Upper lobe of right lung (tissue), 1 donor: ENCODE data around the gene EFEMP1. TPM values are rescaled to one million over a fixed set of nuclear protein-coding genes. Genes with fewer than 3 reads are reported as not detected.

ENCODE experiments used
- ATAC-seq: fragments of 200-7000 bp; cut with Tn5 transposase; one replicate; pipeline ENCODE4 v1.9.1; 2020; ENCODE audit warnings: mild to moderate bottlenecking, moderate library complexity
- DNase-seq: peaks from one replicate; pipeline ENCODE4 v3.0.0-alpha.2; 2020
- H3K27ac ChIP-seq: fragments of 200-600 bp; one replicate; pipeline ENCODE4 v1.8.0; 2022
- H3K27me3 ChIP-seq: fragments of 200-600 bp; one replicate; pipeline ENCODE4 v1.8.0; 2022; ENCODE audit warnings: mild to moderate bottlenecking
- H3K36me3 ChIP-seq: fragments of 200-600 bp; one replicate; pipeline ENCODE4 v1.8.0; 2022
- H3K4me1 ChIP-seq: fragments of 200-600 bp; one replicate; pipeline ENCODE4 v1.8.0; 2022
- H3K4me3 ChIP-seq: fragments of 200-600 bp; one replicate; pipeline ENCODE4 v1.8.0; 2022; ENCODE audit warnings: mild to moderate bottlenecking
- H3K9me3 ChIP-seq: fragments of 200-600 bp; one replicate; pipeline ENCODE4 v1.8.0; 2022
- intact Hi-C: fragments of 100-400 bp; cut with DNase I; formaldehyde crosslinking; loops from one replicate; pipeline ENCODE4 v1.11.0; 2022
- total RNA-seq: library from RNA; stranded (reverse); fragmentation: NEBNext Ultra II Directional; extraction: Animal tissue kit (Norgen Biotek cat#: 25700); gene quantifications from one replicate; pipeline ENCODE4 v1.2.1, GENCODE V29; 2021
- TF ChIP-seq, protein P1 (sequence below): fragments of 200-600 bp; IDR thresholded peaks from one replicate; pipeline ENCODE4 v1.8.0; 2022; ENCODE audit warnings: antibody characterized with exemption
- donor health status: DM: no; HTN: yes; CAD: no; lungs with severe emphysema.

EFEMP1 gene
- total RNA-seq, 1 donor from 2014 or later = 301 TPM

DNA sequence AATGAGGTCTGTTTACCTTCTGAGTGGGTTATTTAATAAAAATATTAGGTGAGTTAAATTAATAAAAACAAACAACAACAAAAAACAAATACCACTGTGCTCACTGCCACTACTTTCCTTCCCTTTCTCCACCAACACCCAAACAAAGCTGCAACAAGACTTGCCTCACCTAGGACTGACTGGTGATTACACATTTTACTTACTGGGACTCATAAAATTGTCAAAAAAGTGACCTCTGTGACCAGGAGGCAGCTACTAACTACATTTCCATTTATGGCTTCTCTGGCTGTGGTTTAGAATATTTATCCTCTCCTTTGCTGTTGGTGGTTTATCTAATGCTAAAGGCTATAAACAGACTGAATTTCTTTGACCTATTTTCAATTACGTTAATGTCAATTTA is 39.8 kb downstream of the EFEMP1 start:
- no peak overlapping the region for H3K27ac ChIP-seq
- no peak overlapping the region for H3K4me3 ChIP-seq
- H3K36me3 ChIP-seq = peaks cover 12% of the 10 kb centered on the region
- ATAC-seq = no peak
- intact Hi-C loops = no loop called here
- no peak for DNase-seq
- H3K27me3 ChIP-seq = no peaks in the 10 kb centered on the region
- peaks cover 18% of the 10 kb centered on the region for H3K4me1 ChIP-seq
- TF ChIP-seq, protein P1, sequence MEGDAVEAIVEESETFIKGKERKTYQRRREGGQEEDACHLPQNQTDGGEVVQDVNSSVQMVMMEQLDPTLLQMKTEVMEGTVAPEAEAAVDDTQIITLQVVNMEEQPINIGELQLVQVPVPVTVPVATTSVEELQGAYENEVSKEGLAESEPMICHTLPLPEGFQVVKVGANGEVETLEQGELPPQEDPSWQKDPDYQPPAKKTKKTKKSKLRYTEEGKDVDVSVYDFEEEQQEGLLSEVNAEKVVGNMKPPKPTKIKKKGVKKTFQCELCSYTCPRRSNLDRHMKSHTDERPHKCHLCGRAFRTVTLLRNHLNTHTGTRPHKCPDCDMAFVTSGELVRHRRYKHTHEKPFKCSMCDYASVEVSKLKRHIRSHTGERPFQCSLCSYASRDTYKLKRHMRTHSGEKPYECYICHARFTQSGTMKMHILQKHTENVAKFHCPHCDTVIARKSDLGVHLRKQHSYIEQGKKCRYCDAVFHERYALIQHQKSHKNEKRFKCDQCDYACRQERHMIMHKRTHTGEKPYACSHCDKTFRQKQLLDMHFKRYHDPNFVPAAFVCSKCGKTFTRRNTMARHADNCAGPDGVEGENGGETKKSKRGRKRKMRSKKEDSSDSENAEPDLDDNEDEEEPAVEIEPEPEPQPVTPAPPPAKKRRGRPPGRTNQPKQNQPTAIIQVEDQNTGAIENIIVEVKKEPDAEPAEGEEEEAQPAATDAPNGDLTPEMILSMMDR = no peak
- no peaks in the 10 kb centered on the region for H3K9me3 ChIP-seq

DNA sequence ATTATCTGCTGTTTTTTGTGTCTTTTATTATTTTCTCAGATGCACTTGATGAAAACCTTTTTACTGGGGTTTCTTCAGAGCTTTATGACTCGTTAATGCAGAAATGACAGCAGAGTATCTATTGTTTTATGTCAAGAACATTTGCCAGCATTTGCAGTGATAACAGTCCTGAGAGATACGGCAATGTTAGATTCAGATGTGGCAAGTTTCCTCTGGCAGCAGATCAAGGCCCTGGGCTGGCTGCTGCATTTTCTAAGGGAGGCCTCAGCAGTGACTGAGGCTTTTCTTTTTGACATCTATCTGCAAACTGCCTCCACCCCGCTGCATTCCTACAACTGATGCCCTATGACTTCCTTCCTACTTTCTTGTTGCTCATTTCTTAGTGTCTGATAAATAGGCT is 40.2 kb downstream of the EFEMP1 start:
- intact Hi-C loops = no loop called here

DNA sequence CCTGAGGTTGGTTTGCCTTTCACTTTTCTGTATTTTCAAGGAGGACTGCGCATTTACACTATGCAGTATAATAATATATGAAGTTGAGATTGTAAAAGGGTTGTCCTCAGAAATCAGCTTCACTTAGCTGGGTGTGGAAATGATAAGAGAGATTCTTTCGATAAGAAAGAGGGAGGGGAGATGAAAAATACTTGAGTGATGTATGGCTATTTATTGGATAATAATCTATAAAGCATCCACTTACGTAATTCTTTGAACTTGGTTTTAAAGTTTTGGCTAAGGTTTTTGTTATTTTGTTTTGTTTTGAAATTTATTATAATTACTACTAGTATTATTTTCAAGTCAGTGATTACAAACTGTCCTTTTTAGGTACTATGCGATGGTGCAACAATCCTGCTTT is 40.6 kb downstream of the EFEMP1 start:
- no peaks in the 10 kb centered on the region for H3K9me3 ChIP-seq

More for the DNA sequence above, 40.2 kb downstream of the EFEMP1 start:
- Histone ChIP-seq H3K36me3 (peaks cover 12% of the 10 kb centered on the region), H3K27me3 (no peaks in the 10 kb centered on the region), H3K4me1 (peaks cover 18% of the 10 kb centered on the region), H3K9me3 (no peaks in the 10 kb centered on the region), H3K4me3 (no peak overlapping the region), H3K27ac (no peak overlapping the region)
- TF ChIP-seq, protein P1 = no peak
- ATAC-seq = no peak
- DNase-seq = no peak

DNA sequence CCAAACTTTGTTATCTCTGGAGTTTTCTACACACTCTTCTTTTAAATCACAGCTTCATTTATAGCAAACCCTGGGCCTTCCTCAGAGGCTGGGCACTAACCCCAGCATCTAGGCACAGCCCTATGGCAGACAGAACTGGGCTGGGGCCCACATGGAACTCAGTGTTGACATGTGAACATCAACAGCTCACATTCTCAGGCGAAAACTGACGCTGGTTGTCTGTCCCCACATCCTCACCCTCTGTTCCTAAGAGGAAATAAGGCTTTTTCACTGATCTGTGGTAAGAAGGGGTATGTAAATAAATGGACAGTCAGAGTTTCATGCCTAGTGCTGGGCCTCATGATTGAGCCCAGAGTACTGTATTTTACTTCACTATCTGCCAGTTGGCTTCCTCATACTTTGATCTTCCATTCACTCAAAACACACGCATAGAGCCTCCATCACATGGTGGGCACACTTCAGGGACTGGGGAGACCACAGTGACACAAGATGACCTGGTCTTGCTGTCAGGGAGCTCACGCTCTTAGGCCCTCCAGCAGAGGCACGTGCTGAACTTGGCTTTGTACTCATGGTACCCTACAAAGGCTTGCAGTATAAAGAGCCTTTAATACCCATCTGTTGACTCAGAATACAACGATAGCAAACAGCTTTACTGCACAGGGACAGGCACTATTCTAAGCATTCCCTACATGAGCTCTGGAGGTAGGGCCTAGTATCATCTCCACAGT is 43.0 kb downstream of the EFEMP1 start:
- DNase-seq = no peak
- peak; percentile 32 for ATAC-seq
- H3K4me3 ChIP-seq = no peak overlapping the region
- no peaks in the 10 kb centered on the region for H3K9me3 ChIP-seq
- TF ChIP-seq, protein P1 = no peak
- H3K27ac ChIP-seq = peak overlapping the region; percentile 26
- peaks cover 4% of the 10 kb centered on the region for H3K4me1 ChIP-seq
- intact Hi-C loops = no loop called here
- no peaks in the 10 kb centered on the region for H3K27me3 ChIP-seq
- H3K36me3 ChIP-seq = peaks cover 21% of the 10 kb centered on the region

More for the DNA sequence above, 40.6 kb downstream of the EFEMP1 start:
- Histone ChIP-seq H3K36me3 (peaks cover 15% of the 10 kb centered on the region), H3K27me3 (no peaks in the 10 kb centered on the region), H3K4me1 (peaks cover 18% of the 10 kb centered on the region), H3K27ac (no peak overlapping the region), H3K4me3 (no peak overlapping the region)
- ATAC-seq (no peak), DNase-seq (no peak)
- intact Hi-C loops = no loop called here
- TF ChIP-seq, protein P1 = no peak

DNA sequence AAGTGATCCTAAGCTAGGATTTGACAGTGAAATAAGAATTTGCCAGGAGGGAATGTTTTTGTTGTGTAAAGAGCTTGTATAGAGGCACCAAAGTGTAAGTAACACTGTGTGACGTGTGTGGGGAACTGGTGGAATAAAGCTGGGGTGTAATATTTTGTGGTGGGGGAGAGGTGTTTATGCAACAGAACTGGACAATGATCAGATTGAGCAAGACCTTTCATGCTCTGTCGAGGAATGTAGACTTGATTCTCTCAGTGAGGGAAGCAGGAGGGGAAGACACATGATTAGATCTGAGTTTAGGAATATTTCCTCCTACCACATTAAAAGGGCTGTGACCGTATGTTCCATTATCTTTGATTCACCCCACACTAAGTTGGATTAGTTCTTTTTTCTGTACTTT is 43.6 kb downstream of the EFEMP1 start:
- Histone ChIP-seq H3K4me1 (peaks cover 4% of the 10 kb centered on the region), H3K27ac (peak overlapping the region; percentile 26), H3K9me3 (no peaks in the 10 kb centered on the region), H3K27me3 (no peaks in the 10 kb centered on the region), H3K36me3 (peaks cover 23% of the 10 kb centered on the region), H3K4me3 (no peak overlapping the region)
- TF ChIP-seq, protein P1 = no peak
- ATAC-seq (peak; percentile 60), DNase-seq (no peak)
- intact Hi-C loops = no loop called here
